ENCODE results near the gene SLAMF7.
"Not testable (repeated sequence)": the region's sequence is repeated elsewhere in the genome, so short reads cannot be mapped to it uniquely, and the experiment has no call there.

SLAMF7 gene

GRCh38 chr1:160779626-160780397, 40.8 kb downstream of the SLAMF7 start:
- Histone ChIP-seq H3K4me3 (no peak overlapping the region), H3K4me1 (no peaks in the 10 kb centered on the region)
- in situ Hi-C loops (cut with MboI; ENCODE audit: low sequenced_read_pairs), result no loop called here

DNA sequence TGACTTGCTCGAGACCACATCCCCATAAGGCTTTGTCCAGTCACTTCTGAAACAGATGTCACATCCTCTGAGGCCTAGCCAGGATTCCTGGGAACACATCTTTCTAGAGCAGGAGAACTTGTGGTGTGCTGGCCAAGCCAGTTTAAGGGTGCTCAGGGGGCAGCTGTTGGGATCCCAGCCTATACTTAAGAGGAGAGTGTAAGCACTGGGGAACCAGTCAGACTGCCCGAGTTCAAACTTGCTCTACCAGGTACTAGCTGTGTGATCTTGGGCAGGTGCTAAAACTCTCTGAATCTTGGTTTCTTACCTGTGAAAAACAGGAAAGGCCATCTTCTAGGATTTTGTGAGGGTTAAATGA, 41.3 kb downstream of the SLAMF7 start:
- in situ Hi-C loops (cut with MboI; ENCODE audit: low sequenced_read_pairs), result no loop called here
- Histone ChIP-seq H3K4me3 (no peak overlapping the region), H3K9me3 (no peaks in the 10 kb centered on the region), H3K4me1 (no peaks in the 10 kb centered on the region), H3K36me3 (replicated peaks) (no peaks in the 10 kb centered on the region), H3K27me3 (ENCODE audit: low read depth) (no peaks in the 10 kb centered on the region)
- no peak for DNase-seq (ENCODE audit: low spot score in 2 of 2)

More at GRCh38 chr1:160779626-160780397, 40.8 kb downstream of the SLAMF7 start:
- Histone ChIP-seq H3K36me3 (replicated peaks) (no peaks in the 10 kb centered on the region), H3K27me3 (ENCODE audit: low read depth) (no peaks in the 10 kb centered on the region), H3K9me3 (no peaks in the 10 kb centered on the region)
- DNase-seq (ENCODE audit: low spot score in 2 of 2), result peak; percentile 15 to 81

DNA sequence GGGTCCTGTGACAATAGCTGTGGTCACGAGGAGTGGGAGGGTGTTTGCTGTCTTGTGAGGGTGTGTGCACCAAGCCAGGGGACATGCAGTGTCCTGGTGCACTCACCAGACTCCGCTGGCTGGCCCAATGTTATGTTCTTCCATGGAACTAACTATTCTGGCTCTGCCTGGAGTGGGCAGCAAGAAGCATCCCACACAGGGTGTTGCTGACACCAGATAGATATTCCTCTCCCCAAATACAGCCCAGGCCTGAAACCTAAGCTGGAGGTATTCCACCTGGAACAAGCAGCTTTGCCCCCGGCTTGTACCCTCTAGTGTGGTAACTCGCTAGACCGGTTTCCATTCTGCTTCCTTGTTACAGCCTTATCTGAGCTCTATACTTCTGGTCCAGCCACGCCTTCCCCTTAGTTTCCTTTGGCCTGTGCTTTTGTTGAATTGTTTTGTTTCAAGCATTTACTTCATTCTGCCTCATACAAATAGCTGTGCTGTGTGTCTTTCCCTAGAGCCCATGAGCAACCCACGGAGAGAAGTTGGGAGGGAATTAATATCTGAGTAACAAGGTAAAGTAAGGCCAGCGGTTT, 42.2 kb downstream of the SLAMF7 start:
- in situ Hi-C loops (cut with MboI; ENCODE audit: low sequenced_read_pairs), result no loop called here
- H3K9me3 ChIP-seq, result no peaks in the 10 kb centered on the region
- H3K4me1 ChIP-seq, result no peaks in the 10 kb centered on the region
- H3K4me3 ChIP-seq, result no peak overlapping the region
- no peak for DNase-seq (ENCODE audit: low spot score in 2 of 2)
- H3K27me3 ChIP-seq (ENCODE audit: low read depth), result no peaks in the 10 kb centered on the region
- no peaks in the 10 kb centered on the region for H3K36me3 ChIP-seq (replicated peaks)

GRCh38 chr1:160781914-160782689, 43.1 kb downstream of the SLAMF7 start:
- no peaks in the 10 kb centered on the region for H3K4me1 ChIP-seq
- H3K9me3 ChIP-seq, result no peaks in the 10 kb centered on the region
- no peak overlapping the region for H3K4me3 ChIP-seq
- DNase-seq (ENCODE audit: low spot score in 2 of 2), result no peak
- no peaks in the 10 kb centered on the region for H3K27me3 ChIP-seq (ENCODE audit: low read depth)
- H3K36me3 ChIP-seq (replicated peaks), result no peaks in the 10 kb centered on the region
- in situ Hi-C loops (cut with MboI; ENCODE audit: low sequenced_read_pairs), result no loop called here

DNA sequence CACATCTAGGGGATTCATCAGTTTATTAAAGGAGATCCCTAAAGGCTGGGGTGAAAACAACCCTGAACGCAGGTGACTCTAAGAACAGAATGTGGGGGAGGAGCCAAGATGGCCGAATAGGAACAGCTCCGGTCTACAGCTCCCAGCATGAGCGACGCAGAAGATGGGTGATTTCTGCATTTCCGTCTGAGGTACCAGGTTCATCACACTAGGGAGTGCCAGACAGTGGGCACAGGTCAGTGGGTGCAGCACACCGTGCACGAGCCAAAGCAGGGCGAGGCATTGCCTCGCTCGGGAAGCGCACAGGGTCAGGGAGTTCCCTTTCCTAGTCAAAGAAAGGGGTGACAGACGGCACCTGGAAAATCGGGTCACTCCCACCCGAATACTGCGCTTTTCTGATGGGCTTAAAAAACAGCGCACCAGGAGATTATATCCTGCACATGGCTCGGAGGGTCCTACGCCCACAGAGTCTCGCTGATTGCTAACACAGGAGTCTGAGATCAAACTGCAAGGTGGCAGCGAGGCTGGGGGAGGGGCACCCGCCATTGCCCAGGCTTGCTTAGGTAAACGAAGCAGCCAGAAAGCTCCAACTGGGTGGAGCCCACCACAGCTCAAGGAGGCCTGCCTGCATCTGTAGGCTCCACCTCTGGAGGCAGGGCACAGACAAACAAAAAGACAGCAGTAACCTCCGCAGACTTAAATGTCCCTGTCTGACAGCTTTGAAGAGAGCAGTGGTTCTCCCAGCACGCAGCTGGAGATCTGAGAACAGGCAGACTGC, 44.1 kb downstream of the SLAMF7 start:
- in situ Hi-C loops (cut with MboI; ENCODE audit: low sequenced_read_pairs); DNase-seq (ENCODE audit: low spot score in 2 of 2); H3K4me3 ChIP-seq; H3K4me1 ChIP-seq; H3K27me3 ChIP-seq (ENCODE audit: low read depth); H3K9me3 ChIP-seq; H3K36me3 ChIP-seq (replicated peaks): not testable (repeated sequence)

- Histone ChIP-seq H3K27me3 (ENCODE audit: low read depth) (no peaks in the 10 kb centered on the region), H3K4me3 (no peak overlapping the region), H3K36me3 (replicated peaks) (no peaks in the 10 kb centered on the region)
Measured at GRCh38 chr1:160789051-160789701, 50.1 kb downstream of the SLAMF7 start.

DNA sequence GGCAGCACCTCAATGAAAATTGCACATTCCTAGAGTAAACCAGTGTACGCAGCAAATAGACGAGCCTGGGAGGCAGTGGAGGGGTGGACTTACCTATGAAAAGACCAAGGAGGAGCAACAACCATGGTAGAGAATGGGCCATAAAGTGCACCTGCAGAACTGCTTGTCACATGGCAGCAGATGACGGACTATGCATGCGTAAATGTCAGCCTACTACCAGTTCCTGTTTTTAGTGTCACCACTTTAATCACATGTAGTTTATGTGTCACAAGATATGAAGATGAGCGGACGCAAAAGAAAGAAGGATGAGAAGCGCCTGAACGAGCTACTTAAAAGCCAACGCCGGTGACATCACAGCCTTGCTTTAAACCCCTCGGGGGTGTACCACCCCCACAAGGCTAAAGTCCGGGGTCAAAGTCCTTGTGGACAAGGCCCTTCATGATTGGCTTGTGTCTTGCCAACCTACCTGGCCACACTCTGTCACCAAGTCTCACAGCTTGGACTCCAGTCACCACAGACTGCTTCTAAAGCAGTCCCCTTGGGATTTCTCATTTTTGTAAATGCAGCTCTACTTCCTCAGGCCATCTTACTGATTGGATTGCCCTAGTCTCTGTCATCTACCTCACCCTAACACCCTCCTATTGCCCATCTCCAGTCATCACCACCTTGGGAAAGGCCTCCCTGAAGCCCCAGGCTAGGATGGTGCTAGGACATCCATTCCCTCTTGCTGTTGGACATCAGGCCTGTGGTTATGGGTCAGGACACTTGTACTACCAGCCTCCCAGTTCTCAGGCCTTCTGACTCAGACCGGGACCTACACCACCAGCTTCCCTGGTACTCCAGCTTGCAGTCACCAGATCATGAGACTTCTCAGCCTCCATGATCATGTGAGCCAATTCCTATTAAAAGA, 50.9 kb downstream of the SLAMF7 start:
- Histone ChIP-seq H3K27me3 (ENCODE audit: low read depth) (no peaks in the 10 kb centered on the region), H3K9me3 (no peaks in the 10 kb centered on the region), H3K4me1 (no peaks in the 10 kb centered on the region), H3K4me3 (no peak overlapping the region), H3K36me3 (replicated peaks) (no peaks in the 10 kb centered on the region)
- in situ Hi-C loops (cut with MboI; ENCODE audit: low sequenced_read_pairs), result no loop called here
- DNase-seq (ENCODE audit: low spot score in 2 of 2), result no peak

More at GRCh38 chr1:160789051-160789701, 50.1 kb downstream of the SLAMF7 start:
- no peaks in the 10 kb centered on the region for H3K4me1 ChIP-seq
- H3K9me3 ChIP-seq, result no peaks in the 10 kb centered on the region
- DNase-seq (ENCODE audit: low spot score in 2 of 2), result no peak
- in situ Hi-C loops (cut with MboI; ENCODE audit: low sequenced_read_pairs), result no loop called here

GRCh38 chr1:160794376-160794775, 55.3 kb downstream of the SLAMF7 start:
- Histone ChIP-seq H3K9me3 (no peaks in the 10 kb centered on the region), H3K4me1 (no peaks in the 10 kb centered on the region)
- no peak for DNase-seq (ENCODE audit: low spot score in 2 of 2)

GRCh38 chr1:160795951-160796383, 56.9 kb downstream of the SLAMF7 start, which contains the start of gene LY9:
Gene LY9, plus strand, starts transcription at chr1:160796174. Its CDS starts 14 bp downstream, at chr1:160796188.
- in situ Hi-C loops (cut with MboI; ENCODE audit: low sequenced_read_pairs), result no loop called here
- H3K4me1 ChIP-seq, result no peaks in the 10 kb centered on the region
- H3K4me3 ChIP-seq, result no peak within 1 kb of the TSS
- H3K27me3 ChIP-seq (ENCODE audit: low read depth), result no peaks in the 10 kb centered on the region
- DNase-seq (ENCODE audit: low spot score in 2 of 2), result no peak
- H3K36me3 ChIP-seq (replicated peaks), result no peaks in the 10 kb centered on the region
- H3K9me3 ChIP-seq, result no peaks in the 10 kb centered on the region

More at GRCh38 chr1:160794376-160794775, 55.3 kb downstream of the SLAMF7 start:
- Histone ChIP-seq H3K4me3 (no peak overlapping the region), H3K27me3 (ENCODE audit: low read depth) (no peaks in the 10 kb centered on the region), H3K36me3 (replicated peaks) (no peaks in the 10 kb centered on the region)
- in situ Hi-C loops (cut with MboI; ENCODE audit: low sequenced_read_pairs), result no loop called here

GRCh38 chr1:160797271-160797709, 58.2 kb downstream of the SLAMF7 start:
- Histone ChIP-seq H3K9me3 (no peaks in the 10 kb centered on the region), H3K4me3 (no peak overlapping the region), H3K36me3 (replicated peaks) (no peaks in the 10 kb centered on the region), H3K27me3 (ENCODE audit: low read depth) (no peaks in the 10 kb centered on the region), H3K4me1 (no peaks in the 10 kb centered on the region)
- in situ Hi-C loops (cut with MboI; ENCODE audit: low sequenced_read_pairs), result no loop called here
- no peak for DNase-seq (ENCODE audit: low spot score in 2 of 2)

DNA sequence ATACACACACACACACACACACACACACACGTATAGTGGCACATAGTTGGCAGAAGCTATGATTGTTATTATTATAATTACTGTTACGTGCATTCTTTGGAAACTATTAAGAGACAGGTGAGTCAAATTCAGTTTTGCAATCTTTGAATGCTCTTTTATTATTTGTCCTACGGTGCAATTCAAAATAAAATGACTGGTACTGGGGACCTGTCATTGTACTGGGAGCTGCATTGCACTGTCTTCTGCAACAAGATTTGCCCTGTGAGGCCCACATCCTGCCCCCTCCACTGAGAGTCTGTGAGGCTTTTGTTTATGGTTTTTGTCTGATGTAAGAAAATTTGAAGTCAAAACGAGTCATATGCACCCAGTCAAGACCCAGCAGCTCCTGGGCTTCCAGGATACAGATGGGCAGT, 58.8 kb downstream of the SLAMF7 start:
- no peaks in the 10 kb centered on the region for H3K36me3 ChIP-seq (replicated peaks)
- H3K4me3 ChIP-seq, result no peak overlapping the region
- no peaks in the 10 kb centered on the region for H3K9me3 ChIP-seq
- no peaks in the 10 kb centered on the region for H3K4me1 ChIP-seq
- DNase-seq (ENCODE audit: low spot score in 2 of 2), result no peak
- H3K27me3 ChIP-seq (ENCODE audit: low read depth), result no peaks in the 10 kb centered on the region
- in situ Hi-C loops (cut with MboI; ENCODE audit: low sequenced_read_pairs), result no loop called here

DNA sequence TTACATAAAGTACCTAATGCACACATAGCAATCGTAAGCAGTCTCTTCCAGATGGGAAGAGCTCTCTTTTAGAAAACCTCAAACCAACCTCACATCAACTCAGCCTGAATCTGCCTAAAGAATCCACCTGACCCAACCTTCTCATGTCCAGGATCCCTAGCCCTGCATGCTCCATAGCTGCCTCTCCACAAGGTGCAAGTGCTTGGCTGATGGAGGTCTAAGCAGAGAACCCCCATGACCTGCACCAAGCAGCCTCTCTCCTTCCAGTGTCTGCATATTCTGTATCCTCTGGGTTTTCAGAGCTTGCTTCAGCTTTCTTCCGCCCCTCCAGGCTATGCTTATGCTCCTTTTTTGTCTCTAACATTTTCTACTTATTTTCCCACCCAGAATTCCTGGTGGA, 59.4 kb downstream of the SLAMF7 start:
- in situ Hi-C loops (cut with MboI; ENCODE audit: low sequenced_read_pairs), result no loop called here
- DNase-seq (ENCODE audit: low spot score in 2 of 2), result no peak
- Histone ChIP-seq H3K4me1 (no peaks in the 10 kb centered on the region), H3K27me3 (ENCODE audit: low read depth) (no peaks in the 10 kb centered on the region), H3K36me3 (replicated peaks) (no peaks in the 10 kb centered on the region), H3K4me3 (no peak overlapping the region), H3K9me3 (no peaks in the 10 kb centered on the region)
